Stimulated activated CD4-positive, alpha-beta T cell treated with anti-CD3 and anti-CD28 coated beads, Interleukin-4, amount 100 ng/mL, for 48 hours (primary cell): ENCODE results near the gene DDT.
"Not testable (repeated sequence)": the region's sequence is repeated elsewhere in the genome, so short reads cannot be mapped to it uniquely, and the experiment has no call there.

Experiments used
- DNase-seq, 2 donors: peaks; one replicate each; pipeline ENCODE4 v3.0.0-alpha.2; 2020; ENCODE audit warnings: low read depth in 2 of 2

The DDT gene

DNA sequence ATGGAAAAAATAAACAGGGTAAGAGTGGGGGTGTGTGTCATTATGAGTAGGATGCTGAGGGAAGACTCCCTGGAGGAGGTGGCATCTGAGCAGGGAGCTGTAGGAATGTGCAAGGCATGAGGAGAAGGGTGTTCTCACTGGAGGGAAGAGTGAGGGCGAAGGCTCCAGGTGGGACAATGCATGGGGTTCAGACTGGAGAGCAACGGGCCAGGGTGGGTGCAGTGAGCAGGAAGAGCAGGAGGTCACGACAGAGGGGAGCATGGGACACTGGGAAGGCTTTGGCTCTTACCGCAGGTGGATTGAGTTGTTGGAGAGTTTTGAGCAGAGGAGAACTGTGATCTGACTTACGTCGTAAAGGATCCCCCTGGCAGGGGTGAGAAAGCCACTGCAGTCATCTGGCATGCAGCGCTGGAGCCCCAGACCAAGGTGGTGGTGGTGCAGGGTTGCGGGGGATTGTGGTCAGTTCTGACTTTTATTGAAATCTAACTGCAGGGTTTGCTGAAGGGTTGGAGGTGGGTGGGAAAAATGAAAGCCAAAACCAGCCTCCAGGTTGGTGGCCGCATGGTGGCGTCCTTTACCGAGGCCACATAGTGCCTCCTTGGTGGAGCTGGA is 21.3 kb downstream of the DDT start:
- DNase-seq = not testable (repeated sequence)

DNA sequence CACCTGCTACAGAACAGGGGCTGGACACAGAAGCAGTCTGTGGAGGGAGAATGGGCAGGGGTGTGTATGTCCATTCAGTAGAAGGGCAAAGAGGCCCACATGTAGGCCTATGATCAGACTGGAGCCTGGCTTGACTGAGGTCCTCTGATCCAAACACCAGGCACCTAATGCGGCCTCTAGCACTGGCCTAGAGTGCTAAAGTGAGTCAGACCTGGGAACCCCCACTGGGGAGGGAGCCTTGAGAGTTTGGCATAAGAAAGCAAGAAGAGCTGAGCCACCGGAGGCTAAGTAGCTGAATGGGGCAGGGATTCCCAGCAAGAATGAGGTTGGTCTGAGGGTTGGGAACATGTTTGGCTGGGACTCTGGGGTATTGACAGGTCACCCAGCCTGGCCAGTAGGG is 22.9 kb downstream of the DDT start:
- DNase-seq = not testable (repeated sequence)

DNA sequence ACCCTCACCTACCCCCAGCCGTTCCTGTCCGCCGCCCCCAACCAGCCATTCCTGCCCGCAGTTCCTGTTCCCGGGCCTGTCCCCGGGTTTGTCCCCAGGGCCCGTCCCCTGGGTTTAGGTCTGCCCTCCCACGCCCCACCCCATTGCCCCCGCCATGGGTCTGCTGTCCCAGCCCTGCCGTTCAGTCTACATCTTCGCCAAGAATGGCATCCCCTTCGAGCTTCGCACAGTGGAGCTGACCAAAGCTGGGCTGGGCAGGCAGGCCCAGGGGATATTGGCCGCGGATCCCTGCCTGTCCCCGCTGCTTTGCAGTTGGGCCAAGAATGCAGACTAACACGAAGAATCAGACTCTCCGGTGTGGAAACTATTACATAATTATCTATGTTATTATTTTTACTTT is 24.5 kb downstream of the DDT start:
- DNase-seq = not testable (repeated sequence)

DNA sequence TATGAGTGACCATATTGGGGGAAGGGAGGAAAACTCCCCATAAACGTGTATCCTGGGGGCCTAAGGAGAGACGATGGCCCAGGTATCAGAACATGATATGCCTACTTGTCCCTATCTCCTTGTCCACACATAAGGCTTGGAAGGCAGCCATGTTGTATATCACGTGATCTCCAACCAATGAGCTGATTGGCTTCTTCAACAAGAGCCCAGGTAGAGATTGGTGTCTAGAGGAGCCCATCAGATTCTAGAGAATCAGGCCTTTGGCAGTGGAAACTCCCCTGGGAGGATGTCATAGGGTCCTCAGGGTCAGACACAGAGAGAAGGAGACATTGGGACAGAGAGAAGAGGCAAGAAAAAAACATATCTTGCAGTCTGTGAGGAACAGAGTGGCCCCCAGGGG is 26.9 kb downstream of the DDT start:
- DNase-seq = not testable (repeated sequence)

DNA sequence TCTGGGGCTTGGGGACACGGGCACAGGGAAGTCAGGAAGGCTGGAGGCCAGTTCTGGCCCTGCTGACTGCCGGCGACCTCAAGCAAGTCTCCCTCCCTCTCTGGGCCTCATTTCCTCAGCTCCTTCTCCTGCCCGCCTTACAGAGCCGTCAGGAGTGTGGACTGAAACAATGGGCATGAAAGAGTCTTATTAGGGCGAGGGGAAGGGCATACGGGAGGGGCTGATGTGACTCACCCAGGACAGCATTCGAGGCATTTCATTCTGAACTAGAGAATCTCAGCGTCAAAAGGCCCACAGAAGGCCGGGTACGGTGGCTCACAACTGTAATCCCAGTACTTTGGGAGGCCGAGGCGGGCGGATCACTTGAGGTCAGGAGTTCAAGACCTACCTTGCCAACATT is 34.1 kb downstream of the DDT start:
- DNase-seq = not testable (repeated sequence)

DNA sequence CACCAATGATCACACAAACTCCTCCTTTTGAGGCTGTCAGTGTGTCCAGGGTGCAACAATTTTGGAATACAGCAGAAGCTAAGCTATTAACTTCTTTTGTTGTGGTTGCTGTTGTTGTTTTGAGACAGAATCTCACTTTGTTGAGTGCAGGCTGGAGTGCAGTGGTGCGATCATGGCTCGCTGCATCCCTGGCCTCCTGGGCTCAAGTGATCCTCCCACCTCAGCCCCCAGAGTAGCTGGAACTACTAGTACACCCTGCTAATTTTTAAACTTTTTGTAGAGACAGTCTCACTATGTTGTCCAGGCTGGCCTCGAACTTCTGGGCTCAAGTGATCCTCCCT is 35.3 kb downstream of the DDT start:
- no peak for DNase-seq

DNA sequence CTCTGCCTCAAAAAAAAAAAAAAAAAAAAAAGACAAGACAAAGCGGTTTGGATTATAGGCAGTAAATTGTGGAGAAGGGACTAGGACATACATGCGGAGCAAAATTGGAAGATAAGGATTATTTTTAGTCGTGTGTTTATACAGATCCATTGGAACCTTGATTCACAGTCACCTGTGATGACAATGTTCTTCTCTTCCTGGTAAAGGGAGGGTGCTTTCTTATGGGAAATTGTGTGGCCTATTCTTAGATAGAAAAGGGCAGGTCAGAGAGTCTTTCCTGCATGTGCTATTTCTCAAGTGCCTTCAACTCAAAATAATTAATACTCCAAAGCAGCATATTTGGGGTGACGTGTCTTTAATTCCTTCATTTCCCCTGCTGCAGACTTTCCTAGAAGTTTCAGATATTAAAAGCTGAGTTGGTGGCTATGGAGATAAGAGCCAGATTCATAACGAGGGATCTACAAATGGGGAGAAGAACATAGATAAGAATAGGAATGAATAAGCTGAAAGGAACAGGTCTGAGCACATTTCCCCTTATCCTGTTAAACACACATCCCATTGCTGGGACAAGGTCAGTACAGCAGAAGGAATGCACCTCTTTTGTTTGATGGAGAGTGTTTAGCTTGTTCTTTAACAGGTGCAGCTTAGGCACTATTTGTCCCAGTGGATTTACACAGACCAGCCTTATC is 35.8 kb downstream of the DDT start:
- no peak for DNase-seq

DNA sequence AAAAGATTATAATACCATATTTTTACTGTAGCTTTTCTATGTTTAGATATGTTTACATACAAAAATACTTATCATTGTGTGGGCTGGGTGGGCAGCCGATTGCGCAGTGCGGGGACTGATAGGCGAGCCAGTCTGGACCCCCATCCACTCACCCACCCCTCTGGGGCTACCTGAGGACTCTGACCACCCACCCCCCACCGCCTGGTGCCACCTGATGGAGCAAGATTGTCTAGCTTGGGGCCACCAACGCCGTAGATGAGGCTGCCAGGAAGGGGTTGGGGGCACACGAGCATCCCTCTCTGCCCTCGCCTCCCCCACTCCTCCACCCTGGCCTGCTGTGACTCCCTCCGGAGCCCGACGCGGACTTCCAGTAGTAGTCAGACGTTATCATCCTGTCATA is 47.7 kb downstream of the DDT start:
- DNase-seq = no peak

DNA sequence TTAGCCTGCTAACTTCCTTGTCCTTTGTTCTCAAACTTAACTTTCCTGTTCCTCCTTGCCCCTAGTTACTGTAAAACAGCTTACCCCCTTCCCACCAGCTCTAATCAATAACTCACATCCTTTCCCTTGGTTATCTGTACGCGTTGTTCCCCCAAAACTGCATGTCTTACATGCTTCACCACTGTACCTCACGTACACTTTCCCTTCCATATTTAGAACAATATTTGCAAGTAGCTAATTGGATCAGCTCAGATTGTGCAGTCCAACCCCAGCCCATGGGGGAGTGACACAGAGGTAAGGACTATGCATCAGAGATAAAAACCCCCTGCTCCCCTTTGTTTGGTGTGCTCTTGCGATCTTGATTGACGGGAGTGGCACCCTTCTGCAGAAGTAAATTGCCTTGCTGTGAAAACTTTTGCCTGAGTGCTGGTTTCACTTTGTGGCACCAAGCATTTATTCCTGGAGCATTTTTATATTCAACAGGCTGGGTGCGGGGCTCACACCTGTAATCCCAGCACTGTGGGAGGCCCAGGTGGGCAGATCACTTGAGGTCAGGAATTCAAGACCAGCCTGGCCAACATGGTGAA is 49.1 kb downstream of the DDT start:
- no peak for DNase-seq

DNA sequence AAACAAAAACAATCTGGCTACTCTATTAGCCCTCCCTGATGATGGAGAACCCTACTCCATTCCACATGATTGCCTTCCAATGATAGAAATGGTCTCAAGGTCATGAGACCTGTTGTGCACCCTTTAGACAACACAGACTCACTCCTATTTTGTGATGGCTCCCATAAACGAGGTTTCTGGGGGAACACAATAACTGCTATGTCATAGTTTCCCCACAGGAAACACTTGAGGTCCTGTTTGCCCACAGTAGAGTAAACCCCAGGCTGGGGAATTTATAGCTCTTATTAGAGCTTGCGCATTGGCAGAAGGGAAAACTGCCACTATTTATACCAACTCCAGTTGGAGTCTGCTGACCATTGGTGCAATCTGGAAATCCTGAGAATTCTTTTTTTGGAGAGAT is 51.3 kb downstream of the DDT start:
- no peak for DNase-seq

DNA sequence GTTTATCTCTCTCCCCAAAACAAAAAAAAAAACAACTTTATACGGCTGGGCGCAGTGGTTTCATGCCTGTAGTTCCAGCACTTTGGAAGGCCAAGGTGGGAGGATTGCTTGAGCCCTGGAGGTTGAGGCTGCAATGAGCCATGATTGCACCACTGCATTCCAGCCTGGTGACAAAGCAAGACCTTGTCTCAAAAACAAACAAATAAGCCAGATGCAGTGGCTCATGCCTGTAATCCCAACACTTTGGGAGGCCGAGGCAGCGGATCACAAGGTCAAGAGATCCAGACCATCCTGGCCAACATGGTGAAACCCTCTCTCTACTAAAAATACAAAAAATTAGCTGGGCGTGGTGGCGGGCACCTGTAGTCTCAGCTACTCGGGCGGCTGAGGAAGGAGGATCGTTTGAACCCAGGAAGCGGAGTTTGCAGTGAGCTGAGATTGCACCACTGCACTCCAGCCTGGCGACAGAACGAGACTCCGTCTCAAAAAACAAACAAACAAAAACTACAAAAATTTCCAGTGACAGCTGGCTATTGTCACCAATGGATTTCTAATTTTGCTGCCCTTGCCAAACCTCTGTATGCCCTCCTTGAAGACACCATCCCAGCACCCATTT is 52.5 kb downstream of the DDT start:
- DNase-seq = not testable (repeated sequence)
